HepG2 (cell line): ENCODE measurements around the gene TNN. TPM values are rescaled to one million over a fixed set of nuclear protein-coding genes. Genes with fewer than 3 reads are reported as not detected.

Experiments used
- ATAC-seq: fragments of 200-7000 bp; cut with Tn5 transposase; 3 replicates; pipeline ENCODE4 v1.9.1; 2020; ENCODE audit warnings: mild to moderate bottlenecking, moderate library complexity
- BruUV-seq: library from RNA; stranded (reverse); fragments of 400-500 nt; replicated peaks from 2 replicates; lab custom pipeline; 2021; lab: Mats Ljungman, UMichigan
- CTCF ChIA-PET: fragments of 300-600 bp; formaldehyde crosslinking; extraction: SDS; loops from one replicate; lab custom pipeline; 2021; ENCODE audit warnings: low total read pairs, inconsistent platforms, low intra/inter-chr PET ratio; lab: Yijun Ruan, JAX
- POLR2A ChIA-PET: fragments of 350-600 bp; sonication (Branson Sonifier 250); formaldehyde crosslinking; loops from one replicate; lab custom pipeline; 2020; ENCODE audit warnings: antibody characterized with exemption, inconsistent platforms; lab: Yijun Ruan, JAX
- DNase-seq: peaks from one replicate; pipeline ENCODE4 v3.0.0-alpha.2; 2015; ENCODE audit warnings: low spot score
- FAIRE-seq: peaks from 3 replicates; lab custom pipeline; 2011; peaks lifted over from hg19 to GRCh38; lab: Jason Lieb, UNC
- H2AFZ ChIP-seq: one replicate; pipeline ENCODE4 v1.6.1; 2011; ENCODE audit warnings: low read length, inconsistent platforms
- H3K27ac ChIP-seq: fragments of 300-600 bp; 3 replicates; pipeline ENCODE4 v1.8.0; 2011; ENCODE audit warnings: mixed run types, mild to moderate bottlenecking, mixed read lengths, low read length, inconsistent platforms; ENCODE audit not compliant: insufficient read depth; ENCODE audit errors: extremely low read length
- H3K27me3 ChIP-seq, 2 experiments: fragments of 200-600 bp in 1 of 2; 2 replicates in 1 of 2; 3 replicates in 1 of 2; pipeline versions ENCODE4 v1.6.0 to v1.8.0; 2011; ENCODE audit warnings: low read length in 2 of 2, mild to moderate bottlenecking in 2 of 2, moderate library complexity in 2 of 2, inconsistent platforms in 1 of 2; ENCODE audit not compliant: insufficient read depth in 2 of 2, control insufficient read depth in 1 of 2
- H3K36me3 ChIP-seq, 2 experiments: fragments of 200-600 bp in 1 of 2; replicated peaks in 1 of 2; 2 replicates in 1 of 2; 3 replicates in 1 of 2; pipeline versions ENCODE4 v1.5.1 to v1.8.0; 2011; ENCODE audit warnings: low read length in 2 of 2, inconsistent platforms in 1 of 2; ENCODE audit not compliant: insufficient read depth in 2 of 2, control insufficient read depth in 1 of 2
- H3K4me1 ChIP-seq: 2 replicates; pipeline ENCODE4 v1.5.1; 2012; ENCODE audit warnings: low read length, inconsistent platforms; ENCODE audit not compliant: insufficient read depth
- H3K4me2 ChIP-seq: 2 replicates; pipeline ENCODE4 v1.6.0; 2011; ENCODE audit warnings: low read depth, low read length, inconsistent platforms
- H3K4me3 ChIP-seq, 3 experiments: fragments of 200-600 bp in 1 of 3; sonication (generic), shearing (Covaris generic) in 1 of 3; replicated peaks in 1 of 3; 2 replicates each; pipeline ENCODE4 v1.5.1; 2011 to 2016; ENCODE audit warnings: low read length in 3 of 3, inconsistent platforms in 2 of 3, low read depth in 2 of 3, mild to moderate bottlenecking in 2 of 3, control low read depth in 1 of 3, mixed read lengths in 1 of 3; ENCODE audit not compliant: insufficient read depth in 1 of 3
- H3K79me2 ChIP-seq: one replicate; pipeline ENCODE4 v1.6.1; 2011; ENCODE audit warnings: low read length, inconsistent platforms; ENCODE audit not compliant: insufficient read depth
- H3K9ac ChIP-seq: 2 replicates; pipeline ENCODE4 v1.6.0; 2011; ENCODE audit warnings: mild to moderate bottlenecking, low read depth, low read length, inconsistent platforms; ENCODE audit not compliant: insufficient read depth
- H3K9me3 ChIP-seq: 2 replicates; pipeline ENCODE4 v1.5.1; 2012; ENCODE audit warnings: mild to moderate bottlenecking, low read length
- H4K20me1 ChIP-seq: 2 replicates; pipeline ENCODE4 v1.6.0; 2011; ENCODE audit warnings: inconsistent platforms, mild to moderate bottlenecking, low read length, moderate library complexity; ENCODE audit not compliant: insufficient read depth
- CSRNP2 ChIP-seq: sonication (generic); formaldehyde crosslinking; conservative IDR thresholded peaks from 2 replicates; pipeline ENCODE4 v1.8.0; 2022; ENCODE audit warnings: low read depth, missing genetic modification reagents
- FOXO4 ChIP-seq: sonication (generic); formaldehyde crosslinking; conservative IDR thresholded peaks from 2 replicates; pipeline ENCODE4 v1.8.1; 2023; ENCODE audit warnings: missing genetic modification reagents
- IRF2 ChIP-seq: IDR thresholded peaks from 2 replicates; pipeline ENCODE4 v1.6.1; 2018; ENCODE audit warnings: missing genetic modification reagents, missing compliant biosample characterization
- MZF1 ChIP-seq: sonication (generic); formaldehyde crosslinking; IDR thresholded peaks from 2 replicates; pipeline ENCODE4 v1.8.1; 2023; ENCODE audit warnings: mild to moderate bottlenecking, missing genetic modification reagents, borderline replicate concordance
- RAD21 ChIP-seq: fragments of 450-650 bp; formaldehyde crosslinking; IDR thresholded peaks from 2 replicates; pipeline ENCODE4 v1.5.0; 2020; ENCODE audit warnings: mild to moderate bottlenecking
- SNAI1 ChIP-seq: sonication (generic); formaldehyde crosslinking; IDR thresholded peaks from 2 replicates; pipeline ENCODE4 v1.5.0; 2020; ENCODE audit warnings: mild to moderate bottlenecking, missing genetic modification reagents, borderline replicate concordance
- SNAPC2 ChIP-seq: sonication (generic); formaldehyde crosslinking; IDR thresholded peaks from 2 replicates; pipeline ENCODE4 v1.8.1; 2022; ENCODE audit warnings: mild to moderate bottlenecking, missing genetic modification reagents
- WGBS: methylation state at CpG from one replicate; pipeline ENCODE4 v1.1.6; 2017; ENCODE audit warnings: low lambda C conversion rate; 5-methylcytosine and 5-hydroxymethylcytosine counted together
- in situ Hi-C: cut with HindIII; loops from 2 replicates; pipeline ENCODE4 v1.10.0; 2017; ENCODE audit warnings: low pct_unique_long_range_greater_than_20kb; ENCODE audit not compliant: extremely low pct_ligation_motif_present
- intact Hi-C: fragments of 100-400 bp; cut with micrococcal nuclease; formaldehyde crosslinking; loops from one replicate; pipeline ENCODE4 v1.10.0; 2022; ENCODE audit not compliant: unreplicated experiment
- polyA plus RNA-seq, 8 experiments: library from polyadenylated mRNA; depleted of rRNA in 3 of 8; stranded (reverse) in 7 of 8; unstranded in 1 of 8; fragments of >200 nt; fragmentation: Illumina TruSeq in 4 of 8; extraction: Trizol in 4 of 8; gene quantifications; 2 replicates each; pipeline versions ENCODE4 v1.2.1 to v1.2.3, GENCODE V29; 2011 to 2016; ENCODE audit warnings: low read depth in 4 of 8, missing spikeins in 1 of 8, mixed read lengths in 1 of 8; ENCODE audit not compliant: insufficient read depth in 1 of 8
- total RNA-seq, 5 experiments: library from RNA; depleted of rRNA; stranded (reverse); fragments of >200 nt; fragmentation: Illumina TruSeq; extraction: Trizol; gene quantifications; 2 replicates each; pipeline ENCODE4 v1.2.3, GENCODE V29; 2016; ENCODE audit warnings: low read depth in 1 of 5
- TF ChIP-seq, protein P1 (sequence below): sonication (generic); formaldehyde crosslinking; IDR thresholded peaks from 2 replicates; pipeline ENCODE4 v1.4.0; 2020; ENCODE audit warnings: mild to moderate bottlenecking, missing genetic modification reagents, borderline replicate concordance

The TNN gene
- total and polyA plus RNA-seq, 2 of the 13 experiments (the other 11 are each of a cell fraction or from before 2014, with no cell fraction given): not detected

- no peak for FAIRE-seq
These were observed 20.9 kb downstream of the TNN start for GRCh38 chr1:175088525-175088951.

More at GRCh38 chr1:175088525-175088951, 20.9 kb downstream of the TNN start:
- no peaks in the 10 kb centered on the region for H3K79me2 ChIP-seq
- in situ Hi-C loops: no loop called here
- peaks cover 0 to 6% of the 10 kb centered on the region in 2 experiments; a peak in 1 of 5 replicates for H3K27me3 ChIP-seq
- H4K20me1 ChIP-seq: no peaks in the 10 kb centered on the region
- CTCF ChIA-PET: no interaction called here
- BruUV-seq: no TSS peak
- TF ChIP-seq MZF1 (no peak), IRF2 (CRISPR knock-in tag) (no peak), FOXO4 (no peak), SNAI1 (CRISPR knock-in tag) (no peak), SNAPC2 (CRISPR knock-in tag) (no peak), CSRNP2 (CRISPR knock-in tag) (no peak), RAD21 (CRISPR knock-in tag) (no peak)
- TF ChIP-seq, protein P1, sequence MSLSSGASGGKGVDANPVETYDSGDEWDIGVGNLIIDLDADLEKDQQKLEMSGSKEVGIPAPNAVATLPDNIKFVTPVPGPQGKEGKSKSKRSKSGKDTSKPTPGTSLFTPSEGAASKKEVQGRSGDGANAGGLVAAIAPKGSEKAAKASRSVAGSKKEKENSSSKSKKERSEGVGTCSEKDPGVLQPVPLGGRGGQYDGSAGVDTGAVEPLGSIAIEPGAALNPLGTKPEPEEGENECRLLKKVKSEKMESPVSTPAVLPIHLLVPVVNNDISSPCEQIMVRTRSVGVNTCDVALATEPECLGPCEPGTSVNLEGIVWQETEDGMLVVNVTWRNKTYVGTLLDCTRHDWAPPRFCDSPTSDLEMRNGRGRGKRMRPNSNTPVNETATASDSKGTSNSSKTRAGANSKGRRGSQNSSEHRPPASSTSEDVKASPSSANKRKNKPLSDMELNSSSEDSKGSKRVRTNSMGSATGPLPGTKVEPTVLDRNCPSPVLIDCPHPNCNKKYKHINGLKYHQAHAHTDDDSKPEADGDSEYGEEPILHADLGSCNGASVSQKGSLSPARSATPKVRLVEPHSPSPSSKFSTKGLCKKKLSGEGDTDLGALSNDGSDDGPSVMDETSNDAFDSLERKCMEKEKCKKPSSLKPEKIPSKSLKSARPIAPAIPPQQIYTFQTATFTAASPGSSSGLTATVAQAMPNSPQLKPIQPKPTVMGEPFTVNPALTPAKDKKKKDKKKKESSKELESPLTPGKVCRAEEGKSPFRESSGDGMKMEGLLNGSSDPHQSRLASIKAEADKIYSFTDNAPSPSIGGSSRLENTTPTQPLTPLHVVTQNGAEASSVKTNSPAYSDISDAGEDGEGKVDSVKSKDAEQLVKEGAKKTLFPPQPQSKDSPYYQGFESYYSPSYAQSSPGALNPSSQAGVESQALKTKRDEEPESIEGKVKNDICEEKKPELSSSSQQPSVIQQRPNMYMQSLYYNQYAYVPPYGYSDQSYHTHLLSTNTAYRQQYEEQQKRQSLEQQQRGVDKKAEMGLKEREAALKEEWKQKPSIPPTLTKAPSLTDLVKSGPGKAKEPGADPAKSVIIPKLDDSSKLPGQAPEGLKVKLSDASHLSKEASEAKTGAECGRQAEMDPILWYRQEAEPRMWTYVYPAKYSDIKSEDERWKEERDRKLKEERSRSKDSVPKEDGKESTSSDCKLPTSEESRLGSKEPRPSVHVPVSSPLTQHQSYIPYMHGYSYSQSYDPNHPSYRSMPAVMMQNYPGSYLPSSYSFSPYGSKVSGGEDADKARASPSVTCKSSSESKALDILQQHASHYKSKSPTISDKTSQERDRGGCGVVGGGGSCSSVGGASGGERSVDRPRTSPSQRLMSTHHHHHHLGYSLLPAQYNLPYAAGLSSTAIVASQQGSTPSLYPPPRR (CRISPR knock-in tag): no peak
- TF ChIP-seq, all 625 proteins: peak for 0
- no peak for DNase-seq
- ATAC-seq: no peak
- Histone ChIP-seq H3K27ac (no peak overlapping the region), H3K4me3 (no peak overlapping the region), H2AFZ (no peak overlapping the region), H3K9me3 (no peaks in the 10 kb centered on the region), H3K4me1 (no peaks in the 10 kb centered on the region), H3K36me3 (no peaks in the 10 kb centered on the region), H3K9ac (no peak overlapping the region), H3K4me2 (no peak overlapping the region)
- POLR2A ChIA-PET: no interaction called here
- 12% methylated on average over 3 of the region's 3 CpGs for WGBS
- intact Hi-C loops: no loop called here
